ENCODE data around the gene SOBP.

GRCh38 chr6:107545763-107546162 lies 55.8 kb downstream of the SOBP start:
- TF ChIP-seq GATA2 (IDR thresholded peaks at IDR 0.05; ENCODE audit: low read depth, low read length) (no peak), GATA3 (IDR thresholded peaks at IDR 0.05; ENCODE audit: low read depth, low read length) (no peak)

Data from SH-SY5Y (cell line).